ENCODE data around the gene DOCK10. TPM values are rescaled to one million over a fixed set of nuclear protein-coding genes. Genes with fewer than 3 reads are reported as not detected.

DOCK10 gene
- total RNA-seq, 1 donor from 2014 or later, result 107 TPM

DNA sequence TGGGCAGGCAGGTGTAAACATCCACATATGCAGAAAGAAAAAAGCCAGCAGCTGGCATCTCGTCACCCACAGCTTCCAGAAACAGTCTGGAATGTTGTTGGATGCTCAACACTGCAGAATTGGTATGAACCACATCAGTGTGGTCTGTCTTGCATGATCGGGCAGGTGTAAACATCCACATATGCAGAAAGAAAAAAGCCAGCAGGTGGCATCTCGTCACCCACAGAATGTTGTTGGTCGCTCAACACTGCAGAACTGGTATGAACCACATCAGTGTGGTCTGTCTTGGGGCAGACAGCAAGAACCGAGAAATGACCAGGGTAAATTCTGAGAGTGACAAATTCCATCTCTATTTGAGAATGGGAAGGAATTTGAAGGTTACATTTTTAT, 39.6 kb downstream of the DOCK10 start:
- H3K36me3 Mint-ChIP-seq (ENCODE audit: low read depth), result peaks cover 41% of the 10 kb centered on the region
- H3K4me1 Mint-ChIP-seq (ENCODE audit: low read depth), result peaks cover 72% of the 10 kb centered on the region
- H3K27me3 Mint-ChIP-seq (ENCODE audit: low read depth), result no peaks in the 10 kb centered on the region
- H3K9me3 Mint-ChIP-seq, result no peaks in the 10 kb centered on the region
- intact Hi-C loops (cut with micrococcal nuclease), result loop anchor here (1.0 to 10.0 kb wide), 9 partner anchors 19 to 662 kb away; no protein-coding TSS in a partner anchor
- no peak overlapping the region for H3K4me3 Mint-ChIP-seq (ENCODE audit: low read depth)
- H3K27ac Mint-ChIP-seq, result peak overlapping the region; percentile 77
- DNase-seq (ENCODE audit: low spot score), result no peak

- intact Hi-C loops (cut with micrococcal nuclease), result loop anchor here (1.0 to 10.0 kb wide), 9 partner anchors 19 to 663 kb away; no protein-coding TSS in a partner anchor
- DNase-seq (ENCODE audit: low spot score), result peak; percentile 54
- Mint-ChIP-seq H3K27ac (peak overlapping the region; percentile 77), H3K4me1 (ENCODE audit: low read depth) (peaks cover 70% of the 10 kb centered on the region), H3K36me3 (ENCODE audit: low read depth) (peaks cover 38% of the 10 kb centered on the region), H3K27me3 (ENCODE audit: low read depth) (no peaks in the 10 kb centered on the region), H3K9me3 (no peaks in the 10 kb centered on the region), H3K4me3 (ENCODE audit: low read depth) (no peak overlapping the region)
These were observed 40.1 kb downstream of the DOCK10 start for GRCh38 chr2:225002039-225002655.

DNA sequence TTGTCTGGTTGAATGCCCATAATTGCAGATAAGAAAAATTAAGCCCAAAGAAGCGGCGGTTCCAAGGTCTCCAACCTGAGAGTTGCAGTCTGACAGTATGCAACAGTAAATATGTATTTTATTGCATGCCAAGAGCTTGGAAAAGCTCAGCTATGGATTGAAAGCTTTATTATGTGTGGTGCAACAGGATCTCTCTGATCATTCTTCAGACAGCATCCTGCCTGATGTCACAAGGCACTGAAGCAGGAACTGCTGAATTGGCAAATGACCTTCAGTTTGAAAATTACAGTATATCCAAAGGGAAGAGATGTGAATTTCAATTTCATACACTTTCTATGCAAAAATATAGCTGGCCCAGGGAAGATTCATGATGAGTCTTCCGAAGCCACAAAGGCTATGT, 42.5 kb downstream of the DOCK10 start:
- H3K36me3 Mint-ChIP-seq (ENCODE audit: low read depth), result peaks cover 37% of the 10 kb centered on the region
- no peak for DNase-seq (ENCODE audit: low spot score)
- intact Hi-C loops (cut with micrococcal nuclease), result loop anchor here (10.0 kb wide), 2 partner anchors 195 to 665 kb away; no protein-coding TSS in a partner anchor
- no peak overlapping the region for H3K4me3 Mint-ChIP-seq (ENCODE audit: low read depth)
- no peaks in the 10 kb centered on the region for H3K27me3 Mint-ChIP-seq (ENCODE audit: low read depth)
- no peak overlapping the region for H3K27ac Mint-ChIP-seq
- H3K9me3 Mint-ChIP-seq, result no peaks in the 10 kb centered on the region
- H3K4me1 Mint-ChIP-seq (ENCODE audit: low read depth), result peaks cover 60% of the 10 kb centered on the region

GRCh38 chr2:224999321-224999720, 42.9 kb downstream of the DOCK10 start:
- no peak overlapping the region for H3K27ac Mint-ChIP-seq
- H3K4me3 Mint-ChIP-seq (ENCODE audit: low read depth), result no peak overlapping the region
- H3K36me3 Mint-ChIP-seq (ENCODE audit: low read depth), result peaks cover 40% of the 10 kb centered on the region
- DNase-seq (ENCODE audit: low spot score), result no peak
- peaks cover 59% of the 10 kb centered on the region for H3K4me1 Mint-ChIP-seq (ENCODE audit: low read depth)
- H3K9me3 Mint-ChIP-seq, result no peaks in the 10 kb centered on the region
- intact Hi-C loops (cut with micrococcal nuclease), result no loop called here
- no peaks in the 10 kb centered on the region for H3K27me3 Mint-ChIP-seq (ENCODE audit: low read depth)

DNA sequence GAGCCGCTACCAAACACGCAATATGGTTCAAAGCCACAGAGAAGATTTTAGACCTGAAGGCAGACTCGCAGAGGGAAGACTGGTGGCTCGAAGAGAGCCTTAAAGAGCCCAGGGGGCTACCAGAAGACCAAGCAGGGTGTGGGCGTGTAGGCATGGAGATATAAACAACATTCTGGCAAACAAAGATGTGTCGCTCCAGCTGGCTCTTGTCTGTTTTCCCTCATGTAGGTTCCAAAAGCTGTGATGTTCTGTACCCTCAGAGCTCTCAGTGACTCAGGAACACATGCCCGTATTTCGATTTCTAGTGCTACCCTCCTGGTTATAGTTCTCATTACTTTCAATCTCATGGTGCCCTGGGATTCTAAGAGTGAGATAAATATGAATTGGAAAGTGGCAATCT, 44.5 kb downstream of the DOCK10 start:
- no peak for DNase-seq (ENCODE audit: low spot score)
- H3K4me3 Mint-ChIP-seq (ENCODE audit: low read depth), result no peak overlapping the region
- peaks cover 46% of the 10 kb centered on the region for H3K36me3 Mint-ChIP-seq (ENCODE audit: low read depth)
- peaks cover 57% of the 10 kb centered on the region for H3K4me1 Mint-ChIP-seq (ENCODE audit: low read depth)
- no peaks in the 10 kb centered on the region for H3K9me3 Mint-ChIP-seq
- intact Hi-C loops (cut with micrococcal nuclease), result no loop called here
- H3K27ac Mint-ChIP-seq, result no peak overlapping the region
- H3K27me3 Mint-ChIP-seq (ENCODE audit: low read depth), result no peaks in the 10 kb centered on the region

GRCh38 chr2:224995419-224995818, 46.8 kb downstream of the DOCK10 start:
- H3K4me3 Mint-ChIP-seq (ENCODE audit: low read depth), result no peak overlapping the region
- H3K4me1 Mint-ChIP-seq (ENCODE audit: low read depth), result peaks cover 50% of the 10 kb centered on the region
- intact Hi-C loops (cut with micrococcal nuclease), result no loop called here
- no peak overlapping the region for H3K27ac Mint-ChIP-seq
- peaks cover 60% of the 10 kb centered on the region for H3K36me3 Mint-ChIP-seq (ENCODE audit: low read depth)
- H3K27me3 Mint-ChIP-seq (ENCODE audit: low read depth), result no peaks in the 10 kb centered on the region
- DNase-seq (ENCODE audit: low spot score), result no peak
- H3K9me3 Mint-ChIP-seq, result no peaks in the 10 kb centered on the region

DNA sequence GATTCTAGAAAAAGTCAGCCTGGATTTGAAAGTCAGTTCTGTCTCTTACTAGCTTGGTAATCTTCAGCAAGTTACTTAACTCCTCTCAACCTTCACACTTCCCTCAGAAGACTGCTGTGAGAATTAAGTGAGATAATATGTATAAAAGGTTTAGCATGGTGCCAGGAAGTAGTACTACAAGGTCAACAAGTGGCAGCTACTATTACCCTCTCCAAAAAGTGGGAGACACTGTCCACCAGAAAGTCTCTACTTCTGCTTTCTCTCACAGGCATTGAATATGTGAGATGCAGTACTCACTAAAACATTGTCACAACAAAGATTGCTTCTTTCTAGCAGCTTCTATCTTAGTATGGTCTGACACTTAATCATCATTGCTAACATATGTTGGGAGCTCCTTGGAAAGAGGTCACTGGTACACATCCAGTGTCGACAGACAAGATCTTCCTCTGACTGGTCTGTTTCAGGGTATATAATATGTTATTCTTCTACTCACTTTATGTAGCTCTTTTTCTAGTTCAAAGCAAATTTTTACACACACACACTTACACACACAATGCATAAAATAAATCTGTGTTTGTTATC, 47.9 kb downstream of the DOCK10 start:
- intact Hi-C loops (cut with micrococcal nuclease), result no loop called here
- no peak overlapping the region for H3K27ac Mint-ChIP-seq
- peaks cover 49% of the 10 kb centered on the region for H3K4me1 Mint-ChIP-seq (ENCODE audit: low read depth)
- no peaks in the 10 kb centered on the region for H3K9me3 Mint-ChIP-seq
- DNase-seq (ENCODE audit: low spot score), result no peak
- peaks cover 63% of the 10 kb centered on the region for H3K36me3 Mint-ChIP-seq (ENCODE audit: low read depth)
- no peaks in the 10 kb centered on the region for H3K27me3 Mint-ChIP-seq (ENCODE audit: low read depth)
- no peak overlapping the region for H3K4me3 Mint-ChIP-seq (ENCODE audit: low read depth)

DNA sequence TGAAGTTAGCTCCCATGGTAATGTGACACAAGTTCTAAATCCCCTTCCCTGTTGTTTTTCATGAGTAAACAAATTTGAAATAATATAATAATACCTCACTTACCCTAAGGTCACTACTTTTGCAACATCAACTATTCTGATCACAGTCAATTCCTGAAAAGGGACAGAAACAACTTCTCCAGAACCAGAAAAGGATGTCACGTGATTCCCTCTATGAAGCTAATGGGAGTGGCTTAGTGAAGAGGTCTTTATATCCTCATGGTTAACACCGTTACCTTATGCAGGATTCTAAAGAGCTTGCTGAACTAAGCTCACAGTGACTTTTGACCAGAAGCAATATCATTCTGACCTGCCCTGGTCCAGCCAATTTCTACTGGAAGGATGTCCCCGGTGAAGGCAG, 51.6 kb downstream of the DOCK10 start:
- no peak for DNase-seq (ENCODE audit: low spot score)
- Mint-ChIP-seq H3K9me3 (no peaks in the 10 kb centered on the region), H3K4me1 (ENCODE audit: low read depth) (peaks cover 68% of the 10 kb centered on the region), H3K36me3 (ENCODE audit: low read depth) (peaks cover 77% of the 10 kb centered on the region), H3K4me3 (ENCODE audit: low read depth) (no peak overlapping the region), H3K27ac (no peak overlapping the region), H3K27me3 (ENCODE audit: low read depth) (no peaks in the 10 kb centered on the region)
- intact Hi-C loops (cut with micrococcal nuclease), result no loop called here

DNA sequence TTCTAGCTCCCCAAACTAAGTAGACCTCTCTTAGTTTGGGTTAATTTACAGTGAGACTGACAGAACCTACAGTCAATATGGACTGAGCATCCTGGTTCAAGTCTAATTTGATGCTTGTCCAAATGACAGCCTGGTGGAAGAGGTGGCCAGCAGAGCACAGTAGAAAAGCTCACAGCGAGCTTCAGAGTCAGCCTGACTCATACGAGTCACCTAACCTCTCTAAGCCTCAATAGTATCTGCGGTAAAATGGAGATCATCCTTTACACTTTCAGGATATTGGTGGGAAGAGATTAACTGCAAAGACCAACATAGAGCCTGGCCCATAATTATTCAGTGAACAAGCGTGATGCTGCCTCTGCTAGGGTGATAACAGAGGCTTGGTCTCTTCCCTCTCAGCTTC, 54.5 kb downstream of the DOCK10 start:
- H3K27ac Mint-ChIP-seq, result no peak overlapping the region

DNA sequence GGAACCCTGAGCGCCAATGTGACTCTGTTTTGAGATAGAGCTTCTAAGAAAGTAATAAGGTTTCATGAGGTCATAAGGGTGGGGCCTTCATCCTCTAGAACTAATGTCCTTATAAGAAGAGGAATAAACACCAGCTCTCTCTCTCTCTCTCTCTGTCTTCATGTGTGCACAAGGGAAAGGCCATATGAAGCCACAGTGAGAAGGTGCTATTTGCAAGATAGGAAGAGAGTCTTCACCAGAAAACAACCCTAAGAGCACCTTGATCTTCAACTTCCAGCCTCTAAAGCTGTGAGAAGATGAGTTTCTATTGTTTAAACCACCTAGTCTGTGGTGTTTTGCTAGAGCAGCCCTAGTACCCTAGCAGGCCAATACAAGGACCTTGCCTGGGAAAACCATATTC, 55.8 kb downstream of the DOCK10 start:
- Mint-ChIP-seq H3K9me3 (no peaks in the 10 kb centered on the region), H3K27ac (peak overlapping the region; percentile 6), H3K4me3 (ENCODE audit: low read depth) (no peak overlapping the region), H3K36me3 (ENCODE audit: low read depth) (peaks cover 70% of the 10 kb centered on the region), H3K4me1 (ENCODE audit: low read depth) (peaks cover 83% of the 10 kb centered on the region), H3K27me3 (ENCODE audit: low read depth) (no peaks in the 10 kb centered on the region)
- no peak for DNase-seq (ENCODE audit: low spot score)
- intact Hi-C loops (cut with micrococcal nuclease), result no loop called here

More for the DNA sequence above, 54.5 kb downstream of the DOCK10 start:
- no peak overlapping the region for H3K4me3 Mint-ChIP-seq (ENCODE audit: low read depth)
- peaks cover 79% of the 10 kb centered on the region for H3K4me1 Mint-ChIP-seq (ENCODE audit: low read depth)
- no peaks in the 10 kb centered on the region for H3K27me3 Mint-ChIP-seq (ENCODE audit: low read depth)
- intact Hi-C loops (cut with micrococcal nuclease), result no loop called here
- peaks cover 68% of the 10 kb centered on the region for H3K36me3 Mint-ChIP-seq (ENCODE audit: low read depth)
- no peaks in the 10 kb centered on the region for H3K9me3 Mint-ChIP-seq
- DNase-seq (ENCODE audit: low spot score), result no peak

DNA sequence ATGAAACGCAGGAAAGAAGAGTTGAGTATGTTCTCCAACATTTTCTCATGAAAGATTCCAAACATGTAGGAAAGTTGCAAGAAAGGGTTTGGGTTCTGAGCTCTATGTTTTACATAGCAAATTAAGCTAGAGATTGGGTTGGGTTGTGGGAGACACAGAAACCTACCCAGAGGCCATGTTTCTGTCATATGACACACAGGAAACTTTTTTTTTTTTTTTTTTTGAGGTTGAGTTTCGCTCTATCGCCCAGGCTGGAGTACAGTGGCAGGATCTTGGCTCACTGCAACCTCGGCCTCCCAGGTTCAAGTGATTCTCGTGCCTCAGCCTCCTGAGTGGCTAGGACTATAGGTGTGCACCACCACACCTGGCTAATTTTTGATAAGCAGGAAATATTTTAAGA, 57.6 kb downstream of the DOCK10 start:
- no peak for DNase-seq (ENCODE audit: low spot score)
- H3K4me1 Mint-ChIP-seq (ENCODE audit: low read depth), result peaks cover 76% of the 10 kb centered on the region
- peaks cover 62% of the 10 kb centered on the region for H3K36me3 Mint-ChIP-seq (ENCODE audit: low read depth)
- H3K27me3 Mint-ChIP-seq (ENCODE audit: low read depth), result no peaks in the 10 kb centered on the region
- peak overlapping the region; percentile 90 for H3K27ac Mint-ChIP-seq
- H3K4me3 Mint-ChIP-seq (ENCODE audit: low read depth), result peak overlapping the region; percentile 64
- H3K9me3 Mint-ChIP-seq, result no peaks in the 10 kb centered on the region
- intact Hi-C loops (cut with micrococcal nuclease), result no loop called here

DNA sequence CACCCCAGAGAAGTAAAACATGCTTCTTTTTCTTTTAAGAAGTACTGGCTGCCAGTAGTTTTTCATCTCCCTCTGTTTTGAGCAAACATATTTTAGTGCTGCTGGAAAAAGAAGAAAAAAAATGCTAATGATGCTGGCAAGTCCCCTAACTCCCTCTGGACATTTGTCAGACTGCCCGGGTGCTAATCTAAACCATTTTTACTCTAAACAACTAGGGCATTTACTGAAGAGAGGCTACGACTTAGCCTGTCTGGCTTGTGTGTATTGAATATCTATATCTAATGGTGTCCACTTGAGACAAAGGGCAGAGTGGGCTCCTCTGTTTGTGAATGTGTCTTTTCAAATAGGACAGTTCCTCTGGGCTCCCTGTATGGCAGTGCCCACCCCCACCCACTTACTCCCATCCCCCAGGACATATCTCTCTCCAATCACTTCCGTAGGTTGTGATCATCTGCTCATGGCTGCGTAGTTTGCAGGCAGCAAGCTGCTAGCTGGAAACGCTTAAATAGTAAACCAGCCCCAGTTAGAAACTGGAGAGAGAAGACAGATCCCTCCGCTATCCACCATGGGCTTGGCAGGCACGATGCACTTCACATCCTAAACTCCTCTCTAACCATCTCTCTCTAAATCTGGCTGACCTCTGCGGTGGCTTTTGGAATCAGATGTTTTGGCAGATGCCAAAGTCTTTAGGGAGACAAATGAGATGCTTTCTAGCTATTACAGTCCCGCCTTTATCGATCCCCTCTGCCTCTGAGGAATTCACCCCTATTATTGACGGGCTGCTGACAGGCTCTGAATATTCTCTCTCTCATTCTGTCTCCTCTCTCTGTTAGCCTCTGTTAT, 58.3 kb downstream of the DOCK10 start:
- DNase-seq (ENCODE audit: low spot score), result no peak
- Mint-ChIP-seq H3K9me3 (no peaks in the 10 kb centered on the region), H3K36me3 (ENCODE audit: low read depth) (peaks cover 61% of the 10 kb centered on the region), H3K27me3 (ENCODE audit: low read depth) (no peaks in the 10 kb centered on the region), H3K4me1 (ENCODE audit: low read depth) (peaks cover 69% of the 10 kb centered on the region), H3K4me3 (ENCODE audit: low read depth) (peak overlapping the region; percentile 64), H3K27ac (peak overlapping the region; percentile 90)
- intact Hi-C loops (cut with micrococcal nuclease), result loop anchor here (1.0 to 2.0 kb wide), 4 partner anchors 15 to 45 kb away; no protein-coding TSS in a partner anchor

Measured in activated T-helper 2 cell treated with anti-CD3 and anti-CD28 coated beads, Interferon-gamma antibody, Interleukin-2, Interleukin-4, amounts not matched to agents 10 μg/mL and 5 μg/mL and 100 μg/mL, durations not matched to agents 14 hours and 24 hours and 36 hours (primary cell).